ENCODE results near the gene PDK1. TPM values are rescaled to one million over a fixed set of nuclear protein-coding genes. Genes with fewer than 3 reads are reported as not detected.

The PDK1 gene
- total and polyA plus RNA-seq, 2 experiments from 2014 or later = 25.6 to 42.0 TPM

DNA sequence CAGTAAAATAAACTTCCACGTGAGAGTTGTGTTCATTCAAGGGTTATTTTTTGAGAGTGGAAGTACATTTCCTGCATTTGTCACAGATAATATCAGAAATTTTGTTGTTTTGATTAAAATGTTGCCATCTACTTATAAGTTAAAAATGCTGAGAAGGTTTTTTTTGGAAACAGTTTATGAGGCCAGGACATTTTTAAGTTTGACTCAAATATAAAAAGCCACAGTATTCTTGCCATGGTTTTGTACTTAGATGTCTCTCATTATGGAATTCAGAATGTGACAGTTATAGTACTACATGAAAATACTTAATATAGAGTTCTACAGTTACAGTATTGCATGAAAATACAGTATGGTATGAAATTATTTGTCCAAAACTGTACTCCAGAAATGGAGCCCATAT lies 44.1 kb downstream of the PDK1 start:
- no peaks in the 10 kb centered on the region for H3K27me3 ChIP-seq (ENCODE audit: insufficient read depth)
- H3K4me3 ChIP-seq = no peak overlapping the region
- H3K79me2 ChIP-seq (replicated peaks; ENCODE audit: insufficient read depth) = no peaks in the 10 kb centered on the region
- DNase-seq (ENCODE audit: low spot score) (no peak), ATAC-seq (no peak)
- no peak overlapping the region for H3K4me2 ChIP-seq
- no peaks in the 10 kb centered on the region; the same call in 1 of the 2 replicates for H3K36me3 ChIP-seq (ENCODE audit: insufficient read depth)
- no peaks in the 10 kb centered on the region for H4K20me1 ChIP-seq (replicated peaks; ENCODE audit: insufficient read depth)
- no peak overlapping the region for H2AFZ ChIP-seq
- Mint-ChIP-seq H3K4me1 (peaks cover 17% of the 10 kb centered on the region), H3K27me3 (ENCODE audit: insufficient read depth, low read depth, poor library complexity) (no peaks in the 10 kb centered on the region), H3K4me3 (no peak overlapping the region), H3K36me3 (ENCODE audit: low read depth) (peaks cover 9% of the 10 kb centered on the region), H3K27ac (no peak overlapping the region), H3K9me3 (no peaks in the 10 kb centered on the region)
- H3K27ac ChIP-seq (ENCODE audit: low read depth) = no peak overlapping the region
- TF ChIP-seq ZNF114 (CRISPR knock-in tag; IDR thresholded peaks at IDR 0.05) (no peak), ZNF331 (CRISPR knock-in tag; IDR thresholded peaks at IDR 0.05; ENCODE audit: low read depth) (no peak), REST (IDR thresholded peaks at IDR 0.05; ENCODE audit: unreplicated experiment) (no peak), EZH2 (IDR thresholded peaks at IDR 0.05; ENCODE audit: low read depth, unreplicated experiment) (no peak), POLR2AphosphoS5 (IDR thresholded peaks at IDR 0.05; ENCODE audit: low read depth) (no peak), EZH2phosphoT487 (IDR thresholded peaks at IDR 0.05; ENCODE audit: unreplicated experiment) (no peak), JUNB (IDR thresholded peaks at IDR 0.05; ENCODE audit: unreplicated experiment) (no peak), NANOG (IDR thresholded peaks at IDR 0.05; ENCODE audit: borderline replicate concordance) (no peak), STAT1 (IDR thresholded peaks at IDR 0.05; ENCODE audit: unreplicated experiment) (no peak), CREB1 (CRISPR knock-in tag; IDR thresholded peaks at IDR 0.05; ENCODE audit: low read depth) (no peak)
- TF ChIP-seq, protein P1, sequence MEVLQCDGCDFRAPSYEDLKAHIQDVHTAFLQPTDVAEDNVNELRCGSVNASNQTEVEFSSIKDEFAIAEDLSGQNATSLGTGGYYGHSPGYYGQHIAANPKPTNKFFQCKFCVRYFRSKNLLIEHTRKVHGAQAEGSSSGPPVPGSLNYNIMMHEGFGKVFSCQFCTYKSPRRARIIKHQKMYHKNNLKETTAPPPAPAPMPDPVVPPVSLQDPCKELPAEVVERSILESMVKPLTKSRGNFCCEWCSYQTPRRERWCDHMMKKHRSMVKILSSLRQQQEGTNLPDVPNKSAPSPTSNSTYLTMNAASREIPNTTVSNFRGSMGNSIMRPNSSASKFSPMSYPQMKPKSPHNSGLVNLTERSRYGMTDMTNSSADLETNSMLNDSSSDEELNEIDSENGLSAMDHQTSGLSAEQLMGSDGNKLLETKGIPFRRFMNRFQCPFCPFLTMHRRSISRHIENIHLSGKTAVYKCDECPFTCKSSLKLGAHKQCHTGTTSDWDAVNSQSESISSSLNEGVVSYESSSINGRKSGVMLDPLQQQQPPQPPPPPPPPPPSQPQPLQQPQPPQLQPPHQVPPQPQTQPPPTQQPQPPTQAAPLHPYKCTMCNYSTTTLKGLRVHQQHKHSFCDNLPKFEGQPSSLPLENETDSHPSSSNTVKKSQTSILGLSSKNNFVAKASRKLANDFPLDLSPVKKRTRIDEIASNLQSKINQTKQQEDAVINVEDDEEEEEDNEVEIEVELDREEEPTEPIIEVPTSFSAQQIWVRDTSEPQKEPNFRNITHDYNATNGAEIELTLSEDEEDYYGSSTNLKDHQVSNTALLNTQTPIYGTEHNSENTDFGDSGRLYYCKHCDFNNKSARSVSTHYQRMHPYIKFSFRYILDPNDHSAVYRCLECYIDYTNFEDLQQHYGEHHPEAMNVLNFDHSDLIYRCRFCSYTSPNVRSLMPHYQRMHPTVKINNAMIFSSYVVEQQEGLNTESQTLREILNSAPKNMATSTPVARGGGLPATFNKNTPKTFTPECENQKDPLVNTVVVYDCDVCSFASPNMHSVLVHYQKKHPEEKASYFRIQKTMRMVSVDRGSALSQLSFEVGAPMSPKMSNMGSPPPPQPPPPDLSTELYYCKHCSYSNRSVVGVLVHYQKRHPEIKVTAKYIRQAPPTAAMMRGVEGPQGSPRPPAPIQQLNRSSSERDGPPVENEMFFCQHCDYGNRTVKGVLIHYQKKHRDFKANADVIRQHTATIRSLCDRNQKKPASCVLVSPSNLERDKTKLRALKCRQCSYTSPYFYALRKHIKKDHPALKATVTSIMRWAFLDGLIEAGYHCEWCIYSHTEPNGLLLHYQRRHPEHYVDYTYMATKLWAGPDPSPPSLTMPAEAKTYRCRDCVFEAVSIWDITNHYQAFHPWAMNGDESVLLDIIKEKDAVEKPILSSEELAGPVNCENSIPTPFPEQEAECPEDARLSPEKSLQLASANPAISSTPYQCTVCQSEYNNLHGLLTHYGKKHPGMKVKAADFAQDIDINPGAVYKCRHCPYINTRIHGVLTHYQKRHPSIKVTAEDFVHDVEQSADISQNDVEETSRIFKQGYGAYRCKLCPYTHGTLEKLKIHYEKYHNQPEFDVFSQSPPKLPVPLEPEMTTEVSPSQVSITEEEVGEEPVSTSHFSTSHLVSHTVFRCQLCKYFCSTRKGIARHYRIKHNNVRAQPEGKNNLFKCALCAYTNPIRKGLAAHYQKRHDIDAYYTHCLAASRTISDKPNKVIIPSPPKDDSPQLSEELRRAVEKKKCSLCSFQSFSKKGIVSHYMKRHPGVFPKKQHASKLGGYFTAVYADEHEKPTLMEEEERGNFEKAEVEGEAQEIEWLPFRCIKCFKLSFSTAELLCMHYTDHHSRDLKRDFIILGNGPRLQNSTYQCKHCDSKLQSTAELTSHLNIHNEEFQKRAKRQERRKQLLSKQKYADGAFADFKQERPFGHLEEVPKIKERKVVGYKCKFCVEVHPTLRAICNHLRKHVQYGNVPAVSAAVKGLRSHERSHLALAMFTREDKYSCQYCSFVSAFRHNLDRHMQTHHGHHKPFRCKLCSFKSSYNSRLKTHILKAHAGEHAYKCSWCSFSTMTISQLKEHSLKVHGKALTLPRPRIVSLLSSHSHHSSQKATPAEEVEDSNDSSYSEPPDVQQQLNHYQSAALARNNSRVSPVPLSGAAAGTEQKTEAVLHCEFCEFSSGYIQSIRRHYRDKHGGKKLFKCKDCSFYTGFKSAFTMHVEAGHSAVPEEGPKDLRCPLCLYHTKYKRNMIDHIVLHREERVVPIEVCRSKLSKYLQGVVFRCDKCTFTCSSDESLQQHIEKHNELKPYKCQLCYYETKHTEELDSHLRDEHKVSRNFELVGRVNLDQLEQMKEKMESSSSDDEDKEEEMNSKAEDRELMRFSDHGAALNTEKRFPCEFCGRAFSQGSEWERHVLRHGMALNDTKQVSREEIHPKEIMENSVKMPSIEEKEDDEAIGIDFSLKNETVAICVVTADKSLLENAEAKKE (CRISPR knock-in tag; IDR thresholded peaks at IDR 0.05) = no peak
- TF ChIP-seq, protein P2, sequence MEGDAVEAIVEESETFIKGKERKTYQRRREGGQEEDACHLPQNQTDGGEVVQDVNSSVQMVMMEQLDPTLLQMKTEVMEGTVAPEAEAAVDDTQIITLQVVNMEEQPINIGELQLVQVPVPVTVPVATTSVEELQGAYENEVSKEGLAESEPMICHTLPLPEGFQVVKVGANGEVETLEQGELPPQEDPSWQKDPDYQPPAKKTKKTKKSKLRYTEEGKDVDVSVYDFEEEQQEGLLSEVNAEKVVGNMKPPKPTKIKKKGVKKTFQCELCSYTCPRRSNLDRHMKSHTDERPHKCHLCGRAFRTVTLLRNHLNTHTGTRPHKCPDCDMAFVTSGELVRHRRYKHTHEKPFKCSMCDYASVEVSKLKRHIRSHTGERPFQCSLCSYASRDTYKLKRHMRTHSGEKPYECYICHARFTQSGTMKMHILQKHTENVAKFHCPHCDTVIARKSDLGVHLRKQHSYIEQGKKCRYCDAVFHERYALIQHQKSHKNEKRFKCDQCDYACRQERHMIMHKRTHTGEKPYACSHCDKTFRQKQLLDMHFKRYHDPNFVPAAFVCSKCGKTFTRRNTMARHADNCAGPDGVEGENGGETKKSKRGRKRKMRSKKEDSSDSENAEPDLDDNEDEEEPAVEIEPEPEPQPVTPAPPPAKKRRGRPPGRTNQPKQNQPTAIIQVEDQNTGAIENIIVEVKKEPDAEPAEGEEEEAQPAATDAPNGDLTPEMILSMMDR (conservative IDR thresholded peaks at IDR 0.05; ENCODE audit: low read depth in 2 of 2) = no peak
- TF ChIP-seq, protein P3, sequence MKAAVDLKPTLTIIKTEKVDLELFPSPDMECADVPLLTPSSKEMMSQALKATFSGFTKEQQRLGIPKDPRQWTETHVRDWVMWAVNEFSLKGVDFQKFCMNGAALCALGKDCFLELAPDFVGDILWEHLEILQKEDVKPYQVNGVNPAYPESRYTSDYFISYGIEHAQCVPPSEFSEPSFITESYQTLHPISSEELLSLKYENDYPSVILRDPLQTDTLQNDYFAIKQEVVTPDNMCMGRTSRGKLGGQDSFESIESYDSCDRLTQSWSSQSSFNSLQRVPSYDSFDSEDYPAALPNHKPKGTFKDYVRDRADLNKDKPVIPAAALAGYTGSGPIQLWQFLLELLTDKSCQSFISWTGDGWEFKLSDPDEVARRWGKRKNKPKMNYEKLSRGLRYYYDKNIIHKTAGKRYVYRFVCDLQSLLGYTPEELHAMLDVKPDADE (IDR thresholded peaks at IDR 0.05) = no peak
- no peaks in the 10 kb centered on the region for H3F3A ChIP-seq (replicated peaks; ENCODE audit: low read depth)
- H3K4me1 ChIP-seq (ENCODE audit: insufficient read depth) = no peaks in the 10 kb centered on the region
- H3K9me2 ChIP-seq (ENCODE audit: insufficient read depth) = no peaks in the 10 kb centered on the region; the same call in none of the 2 replicates
